MG63 (cell line): ENCODE data around the gene FAM131A. TPM values are rescaled to one million over a fixed set of nuclear protein-coding genes. Genes with fewer than 3 reads are reported as not detected.

Experiments
- DNase-seq: peaks from one replicate; pipeline ENCODE4 v3.0.0-alpha.2; 2020
- H3K27me3 ChIP-seq: fragments of 250-450 bp; sonication (Bioruptor Pico); 2 replicates; pipeline ENCODE4 v1.5.1; 2020; ENCODE audit warnings: mild to moderate bottlenecking, moderate library complexity
- H3K36me3 ChIP-seq: fragments of 250-450 bp; sonication (Bioruptor Pico); 2 replicates; pipeline ENCODE4 v1.5.1; 2020; ENCODE audit warnings: mild to moderate bottlenecking, moderate library complexity
- H3K4me3 ChIP-seq: fragments of 250-450 bp; sonication (Bioruptor Pico); 2 replicates; pipeline ENCODE4 v1.5.1; 2020; ENCODE audit warnings: mild to moderate bottlenecking, moderate library complexity
- H3K9me3 ChIP-seq: fragments of 250-450 bp; sonication (Bioruptor Pico); 2 replicates; pipeline ENCODE4 v1.5.1; 2020; ENCODE audit warnings: mild to moderate bottlenecking, moderate library complexity
- total RNA-seq: library from RNA; depleted of rRNA; stranded (reverse); fragments of >200 nt; shearing (Covaris generic); gene quantifications from 2 replicates; pipeline ENCODE4 v1.2.3, GENCODE V29; 2014; ENCODE audit warnings: low replicate concordance; rRNA removed

Gene FAM131A
- total RNA-seq = 4.8 and 8.8 TPM in 2 replicates

- H3K36me3 ChIP-seq = peaks cover 50% of the 10 kb centered on the region
- no peaks in the 10 kb centered on the region for H3K27me3 ChIP-seq
- peak within 1 kb of the TSS; percentile 52 for H3K4me3 ChIP-seq
- no peaks in the 10 kb centered on the region for H3K9me3 ChIP-seq
- DNase-seq = no peak
Observed at GRCh38 chr3:184337399-184337714, at the start of gene FAM131A. Gene FAM131A (plus strand): TSS chr3:184337600. CDS start chr3:184337631, 31 bp downstream.

DNA sequence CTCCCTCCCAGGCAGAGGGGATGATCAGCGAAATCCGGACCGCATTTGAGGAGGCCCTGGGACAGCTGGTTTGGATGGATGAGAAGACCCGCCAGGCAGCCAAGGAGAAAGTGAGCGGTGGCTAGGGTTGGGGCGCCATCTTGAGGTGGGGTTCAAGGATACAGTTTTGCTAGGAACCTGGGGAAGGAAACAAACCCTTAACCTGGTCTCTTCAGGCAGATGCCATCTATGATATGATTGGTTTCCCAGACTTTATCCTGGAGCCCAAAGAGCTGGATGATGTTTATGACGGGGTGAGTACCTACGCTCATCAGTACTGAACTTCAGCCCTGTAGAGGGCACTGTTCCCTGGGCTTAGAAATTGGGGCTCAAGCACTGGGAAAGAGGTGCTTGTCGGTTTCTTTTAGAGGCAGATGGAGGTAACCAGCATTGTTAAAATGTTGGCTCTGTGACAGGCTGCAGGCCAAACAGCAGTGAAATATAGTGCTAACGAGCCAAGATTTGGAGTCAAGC, 47.9 kb upstream of the FAM131A start:
- Histone ChIP-seq H3K36me3 (no peaks in the 10 kb centered on the region), H3K27me3 (peaks cover 4% of the 10 kb centered on the region; the same call in 1 of the 2 replicates), H3K9me3 (no peaks in the 10 kb centered on the region), H3K4me3 (no peak overlapping the region)
- DNase-seq = peak; percentile 64

GRCh38 chr3:184290331-184290730, 47.1 kb upstream of the FAM131A start:
- no peak for DNase-seq
- Histone ChIP-seq H3K27me3 (peaks cover 4% of the 10 kb centered on the region; the same call in 1 of the 2 replicates), H3K9me3 (no peaks in the 10 kb centered on the region), H3K36me3 (no peaks in the 10 kb centered on the region), H3K4me3 (no peak overlapping the region)

DNA sequence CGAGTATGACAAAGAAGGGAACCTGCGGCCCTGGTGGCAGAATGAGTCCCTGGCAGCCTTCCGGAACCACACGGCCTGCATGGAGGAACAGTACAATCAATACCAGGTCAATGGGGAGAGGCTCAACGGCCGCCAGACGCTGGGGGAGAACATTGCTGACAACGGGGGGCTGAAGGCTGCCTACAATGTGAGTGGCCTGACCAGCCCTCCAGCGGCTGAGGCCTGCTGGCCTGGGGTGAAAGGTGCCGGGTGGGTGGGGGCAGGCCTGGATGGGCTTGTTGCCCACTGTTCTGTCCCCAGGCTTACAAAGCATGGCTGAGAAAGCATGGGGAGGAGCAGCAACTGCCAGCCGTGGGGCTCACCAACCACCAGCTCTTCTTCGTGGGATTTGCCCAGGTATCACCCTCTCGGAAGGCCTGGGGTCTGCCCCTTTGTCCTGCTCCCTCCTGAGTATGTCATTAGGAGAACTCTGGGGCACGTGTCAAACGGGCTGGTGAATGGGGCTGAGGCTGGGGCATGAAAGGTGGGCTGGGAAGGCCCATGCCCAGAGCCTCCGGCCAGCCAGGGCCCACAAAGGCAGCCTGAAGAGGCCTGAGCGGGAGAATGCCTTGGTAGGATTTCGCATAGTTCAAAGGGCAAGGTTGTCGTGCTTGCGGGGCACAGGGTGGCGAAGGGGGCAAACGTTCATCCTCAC, 46.2 kb upstream of the FAM131A start:
- H3K9me3 ChIP-seq = no peaks in the 10 kb centered on the region
- H3K36me3 ChIP-seq = no peaks in the 10 kb centered on the region
- no peak for DNase-seq
- H3K27me3 ChIP-seq = peaks cover 4% of the 10 kb centered on the region; the same call in 1 of the 2 replicates
- no peak overlapping the region for H3K4me3 ChIP-seq

DNA sequence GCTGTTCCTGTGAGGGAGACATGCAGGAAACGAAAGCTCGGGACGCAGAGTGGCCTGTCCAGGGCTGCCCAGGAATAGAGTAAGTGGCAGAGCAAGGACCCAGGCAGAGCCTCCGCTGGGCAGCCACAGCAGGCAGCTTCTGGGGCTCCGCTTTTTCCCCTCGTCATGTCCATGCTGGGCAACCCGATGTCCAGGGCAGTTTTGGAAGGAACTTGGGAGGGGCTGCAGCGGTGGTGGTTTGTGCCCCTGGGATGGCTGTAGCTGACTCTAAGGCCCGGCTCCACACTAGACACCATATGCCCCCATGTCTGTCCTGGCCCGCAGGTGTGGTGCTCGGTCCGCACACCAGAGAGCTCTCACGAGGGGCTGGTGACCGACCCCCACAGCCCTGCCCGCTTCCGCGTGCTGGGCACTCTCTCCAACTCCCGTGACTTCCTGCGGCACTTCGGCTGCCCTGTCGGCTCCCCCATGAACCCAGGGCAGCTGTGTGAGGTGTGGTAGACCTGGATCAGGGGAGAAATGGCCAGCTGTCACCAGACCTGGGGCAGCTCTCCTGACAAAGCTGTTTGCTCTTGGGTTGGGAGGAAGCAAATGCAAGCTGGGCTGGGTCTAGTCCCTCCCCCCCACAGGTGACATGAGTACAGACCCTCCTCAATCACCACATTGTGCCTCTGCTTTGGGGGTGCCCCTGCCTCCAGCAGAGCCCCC, 45.5 kb upstream of the FAM131A start:
- Histone ChIP-seq H3K9me3 (no peaks in the 10 kb centered on the region), H3K27me3 (peaks cover 4% of the 10 kb centered on the region; the same call in 1 of the 2 replicates), H3K36me3 (no peaks in the 10 kb centered on the region), H3K4me3 (no peak overlapping the region)
- DNase-seq = no peak

- no peaks in the 10 kb centered on the region for H3K27me3 ChIP-seq
- H3K4me3 ChIP-seq = no peak overlapping the region
- peaks cover 16% of the 10 kb centered on the region for H3K36me3 ChIP-seq
- no peak for DNase-seq
- H3K9me3 ChIP-seq = no peaks in the 10 kb centered on the region
Observed at GRCh38 chr3:184295771-184296170, 41.6 kb upstream of the FAM131A start.

- H3K9me3 ChIP-seq = no peaks in the 10 kb centered on the region
- DNase-seq = no peak
- peaks cover 25% of the 10 kb centered on the region for H3K36me3 ChIP-seq
- H3K4me3 ChIP-seq = no peak overlapping the region
- no peaks in the 10 kb centered on the region for H3K27me3 ChIP-seq
Observed at GRCh38 chr3:184296616-184297015, 40.8 kb upstream of the FAM131A start.

DNA sequence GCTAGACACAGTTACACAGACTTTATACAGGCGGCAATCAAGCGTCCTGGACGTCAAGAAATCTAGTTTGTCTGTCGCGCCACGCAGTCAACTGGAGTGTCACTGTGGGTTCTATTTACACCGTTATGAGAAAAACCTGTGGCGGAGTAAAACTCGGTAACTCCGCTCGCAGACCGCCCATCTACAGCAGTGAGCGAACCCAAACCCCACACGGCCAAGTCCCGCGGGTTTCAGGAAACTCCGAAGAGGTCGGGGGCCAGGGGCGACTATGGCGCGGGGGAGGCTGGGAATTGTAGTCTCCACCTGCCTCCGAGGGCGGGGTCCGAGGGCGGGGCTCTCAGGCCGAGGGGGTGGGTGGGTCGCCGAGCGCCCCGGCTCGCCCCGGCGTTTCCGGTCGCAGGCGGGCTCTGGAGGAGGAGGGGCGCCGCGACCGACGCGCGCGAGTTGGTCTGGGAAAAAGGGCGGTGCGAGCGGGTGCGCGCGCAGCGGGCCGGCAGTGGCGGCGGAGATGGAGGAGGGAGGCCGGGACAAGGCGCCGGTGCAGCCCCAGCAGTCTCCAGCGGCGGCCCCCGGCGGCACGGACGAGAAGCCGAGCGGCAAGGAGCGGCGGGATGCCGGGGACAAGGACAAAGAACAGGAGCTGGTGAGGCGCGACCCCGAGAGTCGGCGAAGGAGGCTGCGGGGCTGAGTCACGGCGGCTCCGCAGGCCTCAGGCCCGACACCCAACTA, 38.5 kb upstream of the FAM131A start, which contains the start of gene PSMD2:
TSS of gene PSMD2 (plus strand) at position 483 of the 729 bp plus-strand sequence. CDS start at position 509, 26 bp downstream.
- peak within 1 kb of the TSS; percentile 86 for H3K4me3 ChIP-seq
- peak; percentile 98 for DNase-seq
- H3K36me3 ChIP-seq = peaks cover 48% of the 10 kb centered on the region
- H3K27me3 ChIP-seq = no peaks in the 10 kb centered on the region
- no peaks in the 10 kb centered on the region for H3K9me3 ChIP-seq

- peak overlapping the region; percentile 86 for H3K4me3 ChIP-seq
- no peaks in the 10 kb centered on the region for H3K27me3 ChIP-seq
- DNase-seq = no peak
- no peaks in the 10 kb centered on the region for H3K9me3 ChIP-seq
- peaks cover 56% of the 10 kb centered on the region for H3K36me3 ChIP-seq
Observed at GRCh38 chr3:184299488-184300377, 37.7 kb upstream of the FAM131A start.

DNA sequence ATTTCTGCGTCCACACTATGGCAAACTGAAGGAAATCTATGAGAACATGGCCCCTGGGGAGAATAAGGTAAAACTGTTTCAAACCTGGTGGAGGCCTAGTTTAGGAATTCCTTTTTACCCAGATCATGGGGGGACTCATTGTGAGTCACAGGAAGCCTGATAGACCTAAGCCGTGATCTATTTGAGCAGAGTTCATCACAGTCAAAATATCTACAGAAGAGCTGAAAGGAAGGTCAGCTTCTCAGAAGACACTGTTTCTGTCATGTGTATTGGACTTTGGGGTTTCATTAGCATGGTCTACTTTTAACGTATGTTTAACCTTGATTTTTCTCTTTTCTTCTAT, 37.1 kb upstream of the FAM131A start:
- peak; percentile 23 for DNase-seq
- Histone ChIP-seq H3K4me3 (peak overlapping the region; percentile 86), H3K9me3 (no peaks in the 10 kb centered on the region), H3K36me3 (peaks cover 62% of the 10 kb centered on the region), H3K27me3 (no peaks in the 10 kb centered on the region)

GRCh38 chr3:184305577-184305976, 31.8 kb upstream of the FAM131A start:
- no peak overlapping the region for H3K4me3 ChIP-seq
- DNase-seq = no peak
- peaks cover 93% of the 10 kb centered on the region for H3K36me3 ChIP-seq
- H3K27me3 ChIP-seq = no peaks in the 10 kb centered on the region
- no peaks in the 10 kb centered on the region for H3K9me3 ChIP-seq

DNA sequence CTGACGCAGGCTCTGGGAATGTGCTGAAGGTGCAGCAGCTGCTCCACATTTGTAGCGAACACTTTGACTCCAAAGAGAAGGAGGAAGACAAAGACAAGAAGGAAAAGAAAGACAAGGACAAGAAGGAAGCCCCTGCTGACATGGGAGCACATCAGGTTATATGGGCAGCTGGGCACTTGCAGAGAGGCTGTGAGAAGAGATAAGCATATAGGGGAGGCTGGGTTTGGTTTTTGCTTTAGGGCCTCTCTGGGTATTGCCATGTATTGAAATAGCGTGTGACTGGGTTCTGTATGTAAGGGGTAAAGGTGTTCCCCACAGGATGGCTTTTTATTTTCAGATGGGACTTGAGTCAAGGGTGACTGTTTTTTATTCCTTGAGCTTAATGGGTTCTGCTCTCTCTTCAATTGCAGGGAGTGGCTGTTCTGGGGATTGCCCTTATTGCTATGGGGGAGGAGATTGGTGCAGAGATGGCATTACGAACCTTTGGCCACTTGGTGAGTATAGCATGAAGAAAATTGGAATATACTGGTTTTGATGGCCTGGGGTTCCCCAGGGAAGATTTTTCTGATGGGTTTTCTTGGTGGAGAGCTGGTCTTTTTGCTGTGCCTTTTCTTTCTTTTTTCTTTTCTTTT, 30.9 kb upstream of the FAM131A start:
- H3K9me3 ChIP-seq = no peaks in the 10 kb centered on the region
- peaks cover 84% of the 10 kb centered on the region for H3K36me3 ChIP-seq
- no peak overlapping the region for H3K4me3 ChIP-seq
- H3K27me3 ChIP-seq = no peaks in the 10 kb centered on the region
- DNase-seq = no peak

GRCh38 chr3:184307915-184308314, 29.5 kb upstream of the FAM131A start:
- no peak for DNase-seq
- no peak overlapping the region for H3K4me3 ChIP-seq
- no peaks in the 10 kb centered on the region for H3K27me3 ChIP-seq
- H3K9me3 ChIP-seq = no peaks in the 10 kb centered on the region
- H3K36me3 ChIP-seq = peaks cover 69% of the 10 kb centered on the region

DNA sequence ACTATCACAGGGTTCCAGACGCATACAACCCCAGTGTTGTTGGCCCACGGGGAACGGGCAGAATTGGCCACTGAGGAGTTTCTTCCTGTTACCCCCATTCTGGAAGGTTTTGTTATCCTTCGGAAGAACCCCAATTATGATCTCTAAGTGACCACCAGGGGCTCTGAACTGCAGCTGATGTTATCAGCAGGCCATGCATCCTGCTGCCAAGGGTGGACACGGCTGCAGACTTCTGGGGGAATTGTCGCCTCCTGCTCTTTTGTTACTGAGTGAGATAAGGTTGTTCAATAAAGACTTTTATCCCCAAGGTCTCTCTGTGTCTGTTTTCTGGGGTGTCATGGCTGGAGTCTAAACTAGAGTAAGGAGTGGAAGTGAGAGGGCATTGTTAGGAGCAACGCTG, 28.7 kb upstream of the FAM131A start:
- Histone ChIP-seq H3K9me3 (no peaks in the 10 kb centered on the region), H3K27me3 (no peaks in the 10 kb centered on the region), H3K4me3 (no peak overlapping the region), H3K36me3 (peaks cover 61% of the 10 kb centered on the region)
- no peak for DNase-seq

DNA sequence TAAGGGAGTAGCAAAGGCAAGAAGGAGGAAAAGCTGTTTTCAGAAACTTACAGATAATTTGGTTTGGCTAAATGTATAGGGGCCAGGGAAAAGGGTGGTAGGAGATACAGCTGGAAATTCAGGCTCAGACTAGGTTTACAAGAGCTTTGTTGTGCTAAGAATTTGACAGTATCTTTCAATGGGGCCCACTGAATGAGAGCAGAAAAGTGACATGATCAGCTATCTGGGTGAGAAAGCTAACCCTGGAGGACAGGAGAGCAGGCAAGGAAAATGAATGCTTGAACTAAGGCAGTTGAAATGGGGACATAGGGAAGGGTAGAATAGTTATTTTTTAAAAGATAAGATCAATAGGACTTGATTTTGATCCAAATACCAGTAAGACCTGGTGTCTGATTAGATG, 25.8 kb upstream of the FAM131A start:
- DNase-seq = no peak
- peaks cover 48% of the 10 kb centered on the region for H3K36me3 ChIP-seq
- no peaks in the 10 kb centered on the region for H3K9me3 ChIP-seq
- H3K4me3 ChIP-seq = no peak overlapping the region
- no peaks in the 10 kb centered on the region for H3K27me3 ChIP-seq

- Histone ChIP-seq H3K9me3 (no peaks in the 10 kb centered on the region), H3K36me3 (peaks cover 48% of the 10 kb centered on the region), H3K4me3 (peak within 1 kb of the TSS; percentile 87), H3K27me3 (0 out of 2 replicates have a peak, but pooled peaks cover 2% of the 10 kb centered on the region)
- peak; percentile 95 for DNase-seq
Observed at GRCh38 chr3:184314363-184314699, 23.1 kb upstream of the FAM131A start, which contains the start of gene EIF4G1. Gene EIF4G1 (plus strand): TSS chr3:184314606. CDS start chr3:184315797, 1,191 bp downstream.
